HAP-1 (cell line): ENCODE results near the gene PRDM16.
"Not testable (repeated sequence)": the region's sequence is repeated elsewhere in the genome, so short reads cannot be mapped to it uniquely, and the experiment has no call there.

Source experiments
- DNase-seq, 2 experiments: peaks; one replicate each; pipeline ENCODE4 v3.0.0-alpha.2; 2016 to 2020; ENCODE audit warnings: low spot score in 2 of 2
- H3K27me3 ChIP-seq: fragments of 250-450 bp; sonication (Bioruptor Pico); 2 replicates; pipeline ENCODE4 v1.5.1; 2020; ENCODE audit warnings: low read depth, mild to moderate bottlenecking, moderate library complexity
- H3K36me3 ChIP-seq: fragments of 250-450 bp; sonication (Bioruptor Pico); replicated peaks from 2 replicates; pipeline ENCODE4 v1.5.1; 2020; ENCODE audit warnings: mild to moderate bottlenecking
- H3K4me1 ChIP-seq: fragments of 250-450 bp; sonication (Bioruptor Pico); 2 replicates; pipeline ENCODE4 v1.5.1; 2020; ENCODE audit warnings: mild to moderate bottlenecking
- H3K4me3 ChIP-seq: fragments of 250-450 bp; sonication (Bioruptor Pico); 2 replicates; pipeline ENCODE4 v1.5.1; 2020; ENCODE audit warnings: mild to moderate bottlenecking, moderate library complexity
- H3K9me3 ChIP-seq: fragments of 250-450 bp; sonication (Bioruptor Pico); 2 replicates; pipeline ENCODE4 v1.5.1; 2020; ENCODE audit warnings: mild to moderate bottlenecking, moderate library complexity
- in situ Hi-C: fragments of 300-500 bp; cut with MboI; formaldehyde crosslinking; loops from 3 replicates; pipeline ENCODE4 v1.14.3; 2020; ENCODE audit warnings: low sequenced_read_pairs, inconsistent platforms, mixed read lengths

Gene PRDM16

DNA sequence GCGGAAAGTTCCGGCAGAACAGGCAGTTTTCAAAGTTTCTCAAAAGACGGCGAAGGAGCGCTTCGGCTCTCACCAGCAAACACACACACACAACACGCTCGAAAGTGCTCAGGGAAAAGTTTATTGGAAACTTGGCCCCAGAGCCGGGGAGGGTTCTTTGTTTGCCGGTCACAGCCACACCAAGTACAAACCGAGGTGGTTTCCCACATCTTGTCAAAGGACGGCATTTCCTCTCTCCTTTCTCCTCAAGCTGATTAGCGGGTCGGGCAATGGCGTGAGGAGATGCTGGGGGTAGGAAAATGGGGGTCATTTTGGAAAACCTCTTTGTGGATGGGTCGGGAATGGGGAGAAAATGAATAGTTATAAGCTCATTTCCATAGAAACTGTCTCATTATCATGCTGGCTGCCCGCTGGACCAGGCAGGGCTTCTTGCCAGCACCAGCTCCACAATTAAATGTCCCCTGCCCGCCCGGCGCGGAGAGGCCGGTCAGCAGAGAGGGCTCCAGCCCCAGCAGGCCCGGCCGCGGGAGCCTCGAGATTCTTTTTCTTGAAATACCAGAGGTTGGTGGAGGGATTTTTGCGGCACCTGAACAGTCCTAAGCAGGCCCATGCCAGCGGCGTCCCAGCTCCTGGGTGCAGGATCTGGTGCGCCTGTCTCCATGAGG is 92.3 kb downstream of the PRDM16 start:
- Histone ChIP-seq H3K4me1 (no peaks in the 10 kb centered on the region), H3K9me3 (no peaks in the 10 kb centered on the region), H3K36me3 (no peaks in the 10 kb centered on the region), H3K27me3 (no peaks in the 10 kb centered on the region), H3K4me3 (no peak overlapping the region)
- in situ Hi-C loops = no loop called here
- no peak for DNase-seq

DNA sequence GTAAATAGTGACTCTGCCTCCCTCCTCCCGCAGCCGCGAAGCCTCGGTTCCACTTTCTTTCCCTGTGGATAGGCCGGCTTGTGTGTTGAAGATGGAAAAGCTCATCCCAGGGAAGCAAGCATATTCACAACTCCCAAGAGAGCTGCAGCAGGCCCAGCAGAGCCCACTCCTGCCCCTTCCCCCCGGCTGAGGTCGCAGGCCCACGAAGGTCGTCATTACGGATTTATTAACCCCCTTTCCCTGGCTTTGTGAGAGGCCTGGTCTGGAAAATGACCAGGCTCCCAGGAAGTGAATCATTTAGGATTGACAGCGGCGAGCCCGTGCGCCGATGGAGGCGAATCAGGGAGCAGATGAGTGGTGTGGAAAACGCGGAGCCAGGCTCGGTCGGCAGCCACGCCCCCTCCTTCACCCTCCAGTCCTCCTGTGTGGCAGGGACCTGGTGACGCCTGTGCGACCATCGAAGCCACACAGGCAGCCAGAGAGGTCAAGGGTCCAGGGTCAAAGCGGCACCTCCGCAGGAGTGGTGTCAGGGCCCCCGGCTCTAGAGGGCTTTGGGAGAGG is 93.4 kb downstream of the PRDM16 start:
- Histone ChIP-seq H3K36me3 (no peaks in the 10 kb centered on the region), H3K4me3 (no peak overlapping the region), H3K4me1 (no peaks in the 10 kb centered on the region), H3K9me3 (no peaks in the 10 kb centered on the region), H3K27me3 (no peaks in the 10 kb centered on the region)
- no peak for DNase-seq
- in situ Hi-C loops = no loop called here

DNA sequence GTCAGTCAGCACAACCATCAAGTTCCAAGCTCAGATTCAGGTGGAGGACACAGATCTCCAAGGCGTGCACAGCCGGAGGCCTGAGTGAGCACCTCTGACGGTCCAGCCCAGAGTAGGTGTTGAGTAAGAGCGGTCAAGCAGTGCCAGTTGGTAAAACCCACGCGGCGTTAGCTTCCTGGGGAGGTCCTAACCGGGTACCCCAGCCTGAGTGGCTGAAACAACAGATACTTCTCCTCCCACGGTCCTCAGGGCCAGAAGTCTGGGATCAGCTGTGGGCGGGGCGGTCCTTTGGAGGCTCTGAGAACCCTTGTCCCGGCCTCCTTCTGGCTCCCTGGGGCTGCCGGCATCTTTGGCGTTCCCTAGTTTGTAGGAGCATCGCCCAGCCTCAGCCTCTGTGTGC is 94.4 kb downstream of the PRDM16 start:
- in situ Hi-C loops = no loop called here
- DNase-seq = no peak
- Histone ChIP-seq H3K4me1 (no peaks in the 10 kb centered on the region), H3K4me3 (no peak overlapping the region), H3K36me3 (no peaks in the 10 kb centered on the region), H3K9me3 (no peaks in the 10 kb centered on the region), H3K27me3 (no peaks in the 10 kb centered on the region)

DNA sequence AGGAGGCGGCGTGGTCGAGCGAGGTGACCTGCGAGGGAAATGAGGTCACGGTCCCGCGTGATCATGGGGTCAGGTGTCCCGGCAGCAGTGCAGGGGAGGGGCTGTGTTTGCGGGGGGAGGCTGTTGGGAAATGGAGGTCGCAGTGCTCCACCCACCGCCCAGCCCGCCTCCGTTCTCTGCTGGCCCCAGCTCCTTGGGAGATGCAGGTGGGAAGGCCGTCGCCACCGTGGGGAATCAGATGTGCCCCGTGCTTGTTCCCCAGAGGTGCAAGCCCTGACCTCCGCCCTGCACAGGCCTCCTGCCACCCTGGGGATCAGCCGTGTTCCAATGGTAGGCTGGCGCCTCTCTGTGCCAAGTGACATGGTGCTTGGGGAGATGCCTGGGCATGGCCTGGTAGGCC is 95.7 kb downstream of the PRDM16 start:
- no peaks in the 10 kb centered on the region for H3K4me1 ChIP-seq
- H3K9me3 ChIP-seq = no peaks in the 10 kb centered on the region
- no peaks in the 10 kb centered on the region for H3K27me3 ChIP-seq
- no peaks in the 10 kb centered on the region for H3K36me3 ChIP-seq
- in situ Hi-C loops = no loop called here
- H3K4me3 ChIP-seq = no peak overlapping the region
- DNase-seq = no peak

DNA sequence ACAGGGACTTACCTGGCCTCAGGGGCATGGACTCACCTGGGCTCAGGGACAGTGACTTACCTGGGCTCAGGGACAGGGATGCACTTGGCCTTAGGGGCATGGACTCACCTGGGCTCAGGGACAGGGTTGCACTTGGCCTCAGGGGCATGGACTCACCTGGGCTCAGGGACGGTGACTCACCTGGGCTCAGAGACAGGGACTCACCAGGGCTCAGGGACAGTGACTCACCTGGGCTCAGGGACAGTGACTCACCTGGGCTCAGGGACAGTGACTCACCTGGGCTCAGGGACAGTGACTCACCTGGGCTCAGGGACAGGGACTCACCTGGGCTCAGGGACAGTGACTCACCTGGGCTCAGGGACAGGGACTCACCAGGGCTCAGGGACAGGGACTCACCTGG is 96.2 kb downstream of the PRDM16 start:
- H3K9me3 ChIP-seq, DNase-seq, H3K36me3 ChIP-seq, H3K4me3 ChIP-seq, in situ Hi-C loops, H3K27me3 ChIP-seq, H3K4me1 ChIP-seq: not testable (repeated sequence)

DNA sequence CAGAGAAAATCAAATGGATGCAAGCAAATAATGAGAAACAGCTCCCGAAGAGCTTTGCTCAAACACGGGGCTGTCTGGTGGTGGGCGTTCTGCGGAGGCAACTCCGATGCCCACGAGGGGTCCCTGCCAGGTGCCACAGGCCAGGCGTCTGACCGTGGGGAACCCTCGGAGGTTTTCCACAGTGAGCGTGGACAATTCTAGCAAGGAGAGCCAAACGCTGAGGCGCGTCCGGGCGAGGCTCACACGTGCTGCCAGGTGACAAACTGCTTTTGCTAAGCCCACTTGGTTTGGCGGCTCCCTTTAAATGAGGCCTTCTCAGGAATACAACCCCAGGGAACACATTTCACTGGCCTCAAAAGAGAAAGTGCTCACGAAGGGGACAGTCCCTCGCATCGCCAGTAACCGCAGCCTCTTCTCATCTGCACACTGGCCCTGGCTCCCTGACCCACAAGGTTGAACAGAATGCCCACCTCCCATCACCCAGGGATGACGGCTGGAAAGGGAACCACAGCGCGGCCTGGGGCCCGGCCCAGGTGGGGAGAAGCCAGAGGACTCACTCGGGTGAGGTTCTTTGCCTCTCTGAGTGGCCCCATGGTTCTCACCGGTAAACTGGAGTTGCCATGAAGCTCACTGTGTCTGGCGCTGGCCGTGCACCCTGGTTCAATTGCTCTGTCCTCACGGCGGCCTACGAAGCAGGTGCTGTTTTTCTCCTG is 97.4 kb downstream of the PRDM16 start:
- in situ Hi-C loops = no loop called here

DNA sequence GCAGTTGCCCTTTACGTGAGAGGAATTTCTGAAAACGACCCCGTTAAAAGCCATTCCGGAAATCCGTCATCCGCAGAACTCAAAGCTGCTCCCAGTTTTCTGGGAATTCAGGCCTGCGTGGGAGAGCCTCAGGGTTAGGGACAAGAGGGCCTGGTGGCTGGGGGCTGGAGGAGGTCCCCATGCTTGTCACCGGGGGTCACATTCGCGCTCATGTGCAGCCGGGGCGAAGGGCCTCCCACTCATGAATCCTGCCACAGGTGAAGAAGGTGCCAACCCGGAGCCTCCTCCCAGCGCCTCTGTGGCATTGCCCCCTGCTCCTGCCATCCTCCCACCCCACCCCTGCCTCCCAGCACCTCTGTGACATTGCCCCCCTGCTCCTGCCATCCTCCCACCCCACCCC is 98.3 kb downstream of the PRDM16 start:
- H3K36me3 ChIP-seq = no peaks in the 10 kb centered on the region
- in situ Hi-C loops = no loop called here
- H3K4me1 ChIP-seq = peaks cover 6% of the 10 kb centered on the region

More for the DNA sequence above, 97.4 kb downstream of the PRDM16 start:
- DNase-seq = no peak
- Histone ChIP-seq H3K4me1 (peaks cover 6% of the 10 kb centered on the region), H3K36me3 (no peaks in the 10 kb centered on the region), H3K4me3 (no peak overlapping the region), H3K9me3 (no peaks in the 10 kb centered on the region), H3K27me3 (no peaks in the 10 kb centered on the region)

DNA sequence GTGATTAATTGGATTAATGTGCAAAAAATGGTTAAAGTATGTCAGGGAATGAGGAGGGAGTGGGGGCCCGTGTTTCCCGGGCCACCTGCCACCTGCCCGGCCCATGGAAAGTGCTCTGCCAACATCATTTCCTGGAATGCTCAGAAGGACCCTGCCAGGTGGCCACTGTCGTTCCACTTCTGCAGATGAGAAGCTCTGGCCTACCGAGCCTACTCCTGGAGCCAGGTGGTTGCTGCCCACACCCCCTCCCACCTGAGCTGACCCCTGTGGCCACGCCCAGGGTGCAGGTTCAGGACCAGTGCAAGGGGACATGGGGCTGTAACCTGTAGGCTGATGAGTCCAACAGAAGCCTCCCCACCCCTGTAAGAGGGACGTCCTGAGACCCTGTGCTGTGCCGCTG is 99.7 kb downstream of the PRDM16 start:
- Histone ChIP-seq H3K4me3 (no peak overlapping the region), H3K27me3 (no peaks in the 10 kb centered on the region), H3K36me3 (no peaks in the 10 kb centered on the region), H3K4me1 (peaks cover 6% of the 10 kb centered on the region), H3K9me3 (no peaks in the 10 kb centered on the region)
- in situ Hi-C loops = no loop called here
- DNase-seq = no peak

More for the DNA sequence above, 98.3 kb downstream of the PRDM16 start:
- H3K9me3 ChIP-seq = no peaks in the 10 kb centered on the region
- no peaks in the 10 kb centered on the region for H3K27me3 ChIP-seq
- no peak for DNase-seq
- H3K4me3 ChIP-seq = no peak overlapping the region

DNA sequence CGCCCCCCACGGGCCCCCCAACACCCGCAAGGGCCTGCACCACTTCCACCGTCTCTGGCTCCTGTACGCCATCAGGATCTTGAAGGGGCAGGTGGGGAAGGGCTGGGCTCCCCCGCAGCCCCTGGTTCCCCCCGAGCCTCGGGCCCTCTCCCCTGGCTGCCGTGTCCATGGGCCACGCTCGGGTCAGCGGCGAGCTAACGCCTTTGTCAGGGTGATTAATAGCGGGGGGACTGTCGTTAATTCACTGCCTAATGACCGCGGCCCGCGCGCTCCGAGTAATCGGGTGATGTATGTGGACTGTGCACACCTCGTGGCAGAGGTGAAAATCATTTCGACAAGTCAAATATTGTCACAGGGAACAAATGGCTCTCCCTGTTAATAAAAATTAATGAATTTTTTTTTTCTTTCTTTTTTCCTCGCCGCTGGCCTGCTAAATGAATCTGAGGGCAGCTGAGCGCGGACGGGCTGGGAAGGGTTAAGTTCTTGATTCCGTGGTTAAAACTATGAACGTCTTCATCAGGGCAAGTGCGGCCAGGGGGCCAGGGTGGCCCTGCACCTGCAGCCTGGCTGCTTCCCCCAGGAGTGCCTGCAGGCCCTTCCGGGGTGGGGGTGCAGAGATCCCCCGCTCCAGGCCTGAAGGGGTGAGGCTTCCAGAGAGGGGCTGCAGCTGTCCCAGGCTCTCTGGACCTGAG is 100.8 kb downstream of the PRDM16 start:
- DNase-seq = no peak
- Histone ChIP-seq H3K4me1 (peaks cover 6% of the 10 kb centered on the region), H3K27me3 (no peaks in the 10 kb centered on the region), H3K9me3 (no peaks in the 10 kb centered on the region), H3K36me3 (no peaks in the 10 kb centered on the region), H3K4me3 (no peak overlapping the region)
- in situ Hi-C loops = no loop called here

DNA sequence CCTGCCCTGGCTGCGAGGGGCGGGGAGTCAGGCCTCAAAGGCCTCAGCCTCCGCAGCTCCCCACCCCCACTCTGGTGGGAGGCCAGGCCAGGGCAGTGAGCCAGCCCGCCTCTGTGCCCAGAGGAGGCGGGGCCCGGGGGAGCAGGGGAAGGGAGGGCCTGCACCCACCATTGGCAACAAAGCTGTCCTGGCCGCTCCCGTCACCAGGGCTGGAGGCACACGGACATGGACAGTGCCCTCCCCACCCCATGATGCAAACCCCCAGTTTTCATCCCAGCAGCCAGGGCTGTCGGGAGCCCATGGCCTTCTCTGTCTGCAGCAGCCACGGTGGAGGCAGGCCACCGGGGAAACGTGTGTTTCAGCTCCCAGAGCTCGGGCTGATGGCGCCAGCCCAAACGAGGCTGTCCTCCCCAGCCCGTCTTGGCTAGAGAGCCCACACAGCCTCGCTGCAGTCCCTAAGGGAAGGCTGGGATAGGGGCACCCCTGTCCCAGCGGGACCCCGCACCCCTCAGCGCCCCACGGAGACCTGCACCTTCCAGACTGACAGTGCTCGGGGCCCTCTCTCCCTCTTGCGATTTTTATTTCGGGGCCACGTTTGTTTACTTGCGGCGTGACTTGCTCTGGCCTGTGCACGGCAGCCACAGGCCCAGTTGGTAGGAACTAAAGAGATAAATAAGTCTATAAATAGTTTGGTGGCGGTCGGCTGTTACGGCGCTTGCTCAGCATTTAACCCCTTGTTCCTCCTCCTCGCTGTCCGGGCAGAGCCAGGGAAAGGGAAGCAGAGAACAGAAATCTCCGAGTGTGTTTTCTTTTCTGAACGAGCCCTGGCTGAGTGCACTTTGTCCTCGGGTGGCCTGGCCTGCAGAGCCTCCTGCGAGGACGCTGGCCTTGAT is 101.8 kb downstream of the PRDM16 start:
- Histone ChIP-seq H3K36me3 (no peaks in the 10 kb centered on the region), H3K27me3 (no peaks in the 10 kb centered on the region), H3K4me1 (peaks cover 6% of the 10 kb centered on the region), H3K9me3 (no peaks in the 10 kb centered on the region), H3K4me3 (no peak overlapping the region)
- peak in 1 of 2 experiments; percentile 29 for DNase-seq
- in situ Hi-C loops = no loop called here

DNA sequence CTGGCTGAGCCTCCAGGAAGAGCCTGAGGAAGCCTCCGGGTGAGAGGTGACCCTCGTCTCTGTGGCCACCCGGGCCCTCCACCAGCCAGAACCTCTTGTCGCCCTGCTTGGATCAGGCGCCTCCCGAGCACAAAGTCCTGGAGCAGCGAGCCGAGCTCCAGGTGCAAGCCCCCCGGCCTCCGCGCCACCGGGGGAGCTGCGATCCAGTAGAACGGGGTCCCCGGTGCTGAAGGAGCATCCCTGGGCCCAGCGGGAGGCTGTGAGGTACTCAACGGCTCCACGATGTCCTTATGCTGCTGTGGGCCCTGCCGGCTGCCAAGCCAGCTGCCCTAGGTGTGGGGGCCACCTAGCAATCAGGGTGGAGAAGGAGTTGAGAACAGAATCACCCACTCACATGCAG is 102.8 kb downstream of the PRDM16 start:
- Histone ChIP-seq H3K36me3 (no peaks in the 10 kb centered on the region), H3K4me3 (no peak overlapping the region), H3K27me3 (no peaks in the 10 kb centered on the region), H3K9me3 (no peaks in the 10 kb centered on the region), H3K4me1 (peaks cover 6% of the 10 kb centered on the region)
- DNase-seq = no peak
- in situ Hi-C loops = no loop called here

DNA sequence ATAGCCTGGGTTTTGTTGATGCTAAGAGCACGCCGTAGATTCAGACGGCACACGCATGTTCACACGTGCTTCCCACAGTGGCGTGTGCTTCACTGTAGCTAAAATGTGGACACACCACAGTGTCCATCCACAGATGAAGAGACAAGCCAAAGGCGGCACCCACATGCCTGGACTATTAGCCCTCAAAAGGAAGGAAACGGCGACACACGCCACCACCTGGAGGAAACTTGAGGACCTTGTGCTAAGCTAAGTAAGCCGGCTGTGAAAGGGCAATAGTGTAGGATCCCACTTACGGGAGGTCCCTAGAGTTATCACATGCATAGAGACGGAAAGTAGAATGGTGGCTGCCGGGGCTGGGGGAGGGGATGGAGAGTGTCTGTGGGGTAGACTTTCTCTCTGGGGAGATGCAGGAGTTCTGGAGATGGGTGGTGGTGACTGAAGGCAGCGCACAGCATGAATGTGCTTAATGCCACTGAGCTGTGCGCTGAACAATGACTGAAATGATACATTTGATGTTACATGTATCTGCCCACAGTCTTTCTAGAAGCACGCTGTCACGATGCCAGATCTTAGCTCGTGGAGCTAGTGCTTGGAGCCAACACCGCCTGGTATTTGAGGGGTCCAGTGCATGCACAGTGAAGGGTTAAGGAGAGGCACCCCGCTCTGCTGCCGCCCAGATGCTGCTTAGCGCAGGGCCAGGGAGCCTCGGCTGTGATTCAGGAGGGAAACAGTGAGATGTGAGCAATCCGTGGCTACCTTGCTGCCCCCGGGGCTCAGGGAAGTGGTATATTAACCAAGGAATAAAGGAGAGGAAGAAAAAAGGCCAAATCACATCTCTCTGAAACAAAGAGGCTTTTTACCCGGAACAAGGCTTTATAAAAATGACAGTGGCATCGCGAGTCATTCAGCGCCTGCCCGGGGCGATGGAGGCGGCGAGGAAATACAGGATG is 103.7 kb downstream of the PRDM16 start:
- in situ Hi-C loops = no loop called here
- no peaks in the 10 kb centered on the region for H3K27me3 ChIP-seq
- peaks cover 6% of the 10 kb centered on the region for H3K4me1 ChIP-seq

More for the DNA sequence above, 103.7 kb downstream of the PRDM16 start:
- Histone ChIP-seq H3K4me3 (no peak overlapping the region), H3K9me3 (no peaks in the 10 kb centered on the region), H3K36me3 (no peaks in the 10 kb centered on the region)
- DNase-seq = no peak
